NCI-H1105 treated with DMSO at 0.1 percent for 48 hours (cell line): ENCODE measurements around the gene PRKAG2.

Experiments used
- DNase-seq: peaks from one replicate; lab custom pipeline; 2025; lab: John Stamatoyannopoulos, UW

The PRKAG2 gene

GRCh38 chr7:151866028-151866427, 10.9 kb downstream of the PRKAG2 start:
- DNase-seq = no peak

GRCh38 chr7:151865070-151865670, 11.7 kb downstream of the PRKAG2 start:
- DNase-seq = no peak

- DNase-seq = no peak
Observed at GRCh38 chr7:151864561-151864960, 12.4 kb downstream of the PRKAG2 start.

- DNase-seq = no peak
Observed at GRCh38 chr7:151864081-151864480, 12.8 kb downstream of the PRKAG2 start.

- DNase-seq = no peak
Observed at GRCh38 chr7:151863386-151864079, 13.4 kb downstream of the PRKAG2 start.

- DNase-seq = no peak
Observed at GRCh38 chr7:151862606-151863381, 14.1 kb downstream of the PRKAG2 start.

GRCh38 chr7:151861881-151862280, 15.0 kb downstream of the PRKAG2 start:
- no peak for DNase-seq

GRCh38 chr7:151860771-151861170, 16.1 kb downstream of the PRKAG2 start:
- no peak for DNase-seq

- no peak for DNase-seq
Observed at GRCh38 chr7:151859948-151860685, 16.8 kb downstream of the PRKAG2 start.

- DNase-seq = no peak
Observed at GRCh38 chr7:151859111-151859947, 17.6 kb downstream of the PRKAG2 start.

- no peak for DNase-seq
Observed at GRCh38 chr7:151858456-151858855, 18.5 kb downstream of the PRKAG2 start.

GRCh38 chr7:151857866-151858450, 19.0 kb downstream of the PRKAG2 start:
- DNase-seq = no peak

- no peak for DNase-seq
Observed at GRCh38 chr7:151857412-151857811, 19.5 kb downstream of the PRKAG2 start.

- DNase-seq = no peak
Observed at GRCh38 chr7:151856516-151856915, 20.4 kb downstream of the PRKAG2 start.

GRCh38 chr7:151856098-151856497, 20.8 kb downstream of the PRKAG2 start:
- DNase-seq = no peak

GRCh38 chr7:151854720-151855071, 22.2 kb downstream of the PRKAG2 start:
- DNase-seq = no peak

- no peak for DNase-seq
Observed at GRCh38 chr7:151853896-151854719, 22.8 kb downstream of the PRKAG2 start.

- DNase-seq = no peak
Observed at GRCh38 chr7:151852486-151853396, 24.2 kb downstream of the PRKAG2 start.

GRCh38 chr7:151851782-151852181, 25.1 kb downstream of the PRKAG2 start:
- DNase-seq = no peak
